CD4-positive, alpha-beta memory T cell (primary cell): ENCODE measurements around the gene SHB. TPM values are rescaled to one million over a fixed set of nuclear protein-coding genes. Genes with fewer than 3 reads are reported as not detected.

ENCODE experiments used
- CTCF ChIA-PET: fragments of 350-600 bp; sonication (Branson Sonifier 250); formaldehyde crosslinking; loops from one replicate; lab custom pipeline; 2021; ENCODE audit warnings: inconsistent platforms; ENCODE audit not compliant: partially characterized antibody; lab: Charles Lee
- POLR2A ChIA-PET: fragments of 350-600 bp; sonication (Branson Sonifier 250); formaldehyde crosslinking; loops from one replicate; lab custom pipeline; 2021; ENCODE audit not compliant: partially characterized antibody; lab: Charles Lee
- DNase-seq, 5 donors: peaks; one replicate each; pipeline versions ENCODE4 v3.0.0 to v3.0.0-alpha.2; 2020 to 2022; ENCODE audit warnings: mixed read lengths in 1 of 5
- H3K27ac ChIP-seq: one replicate; pipeline ENCODE4 v1.7.0; 2013; ENCODE audit warnings: low read depth, low read length
- H3K27me3 ChIP-seq: 2 replicates; pipeline ENCODE4 v1.7.0; 2013; ENCODE audit warnings: mild to moderate bottlenecking, low read length, moderate library complexity; ENCODE audit not compliant: insufficient read depth
- H3K36me3 ChIP-seq: 2 replicates; pipeline ENCODE4 v1.7.0; 2013; ENCODE audit warnings: mild to moderate bottlenecking, low read length, moderate library complexity; ENCODE audit not compliant: insufficient read depth
- H3K4me1 ChIP-seq: 2 replicates; pipeline ENCODE4 v1.7.0; 2013; ENCODE audit warnings: mild to moderate bottlenecking, low read length, moderate library complexity; ENCODE audit not compliant: insufficient read depth
- H3K4me3 ChIP-seq, 2 donors: one replicate each; pipeline ENCODE4 v1.7.0; 2013; ENCODE audit warnings: low read length in 2 of 2, mild to moderate bottlenecking in 1 of 2
- H3K9me3 ChIP-seq, 2 donors: one replicate each; pipeline ENCODE4 v1.7.0; 2013; ENCODE audit warnings: low read length in 2 of 2, control low read depth in 1 of 2; ENCODE audit not compliant: control insufficient read depth in 1 of 2
- H3K27ac Mint-ChIP-seq, 7 donors: one replicate each; pipeline ENCODE4 v1.8.0; 2020 to 2021; ENCODE audit warnings: mixed read lengths in 7 of 7, mild to moderate bottlenecking in 6 of 7, inconsistent platforms in 3 of 7, moderate library complexity in 3 of 7
- H3K27me3 Mint-ChIP-seq, 2 donors: one replicate each; pipeline ENCODE4 v1.8.0; 2020 to 2021; ENCODE audit warnings: mixed read lengths in 2 of 2
- H3K36me3 Mint-ChIP-seq, 2 donors: one replicate each; pipeline ENCODE4 v1.8.0; 2020 to 2021; ENCODE audit warnings: mixed read lengths in 2 of 2, inconsistent platforms in 1 of 2, mild to moderate bottlenecking in 1 of 2
- H3K4me1 Mint-ChIP-seq, 4 donors: one replicate each; pipeline ENCODE4 v1.8.0; 2020 to 2021; ENCODE audit warnings: mixed read lengths in 4 of 4, mild to moderate bottlenecking in 1 of 4
- H3K4me3 Mint-ChIP-seq, 8 donors: one replicate each; pipeline ENCODE4 v1.8.0; 2020 to 2021; ENCODE audit warnings: mixed read lengths in 8 of 8, mild to moderate bottlenecking in 7 of 8, moderate library complexity in 6 of 8, inconsistent platforms in 3 of 8
- H3K9me3 Mint-ChIP-seq, 8 donors: one replicate each; pipeline ENCODE4 v1.8.0; 2020 to 2021; ENCODE audit warnings: mixed read lengths in 8 of 8, mild to moderate bottlenecking in 5 of 8, inconsistent platforms in 3 of 8, moderate library complexity in 1 of 8
- intact Hi-C: fragments of 100-400 bp; cut with micrococcal nuclease; formaldehyde crosslinking; loops from one replicate; pipeline ENCODE4 v1.15.1; 2023
- polyA plus RNA-seq, 2 donors: library from polyadenylated mRNA; unstranded; fragments of 300-500 nt; fragmentation: Illumina TruSeq; gene quantifications; one replicate each; pipeline ENCODE4 v1.2.3, GENCODE V29; 2021
- total RNA-seq, 2 experiments: library from RNA; stranded (reverse); gene quantifications; one replicate each; pipeline ENCODE4 v1.2.3, GENCODE V29; 2021

Gene SHB
- total and polyA plus RNA-seq, 4 experiments from 2014 or later: 0.10 to 1.3 (median 0.49) TPM

DNA sequence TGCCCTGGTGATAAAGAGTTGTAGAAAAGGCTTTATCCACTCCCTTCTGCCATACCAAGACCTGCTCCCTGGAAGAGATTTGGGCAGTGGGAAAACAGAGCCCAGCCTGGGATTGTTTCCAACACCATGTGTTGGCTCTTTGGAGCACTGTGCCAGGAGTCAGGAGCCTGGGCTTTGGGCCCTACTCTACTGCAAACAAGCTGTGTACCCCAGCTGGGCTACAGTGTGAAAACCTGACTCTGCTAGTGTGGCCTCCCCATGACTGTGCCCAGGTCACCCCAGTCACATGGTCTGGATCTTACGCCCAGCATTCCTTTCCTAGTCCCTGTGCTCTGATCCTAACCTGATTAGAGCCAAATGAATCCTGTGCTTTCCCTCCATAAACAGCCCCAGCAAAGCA is 39.3 kb upstream of the SHB start:
- H3K9me3 Mint-ChIP-seq: peaks cover 0 to 2% (median 0%) of the 10 kb centered on the region in 8 donors
- no peak for DNase-seq
- no peaks in the 10 kb centered on the region for H3K4me1 Mint-ChIP-seq
- Histone ChIP-seq H3K9me3 (no peaks in the 10 kb centered on the region), H3K4me1 (no peaks in the 10 kb centered on the region), H3K4me3 (no peak overlapping the region), H3K27ac (no peak overlapping the region), H3K36me3 (no peaks in the 10 kb centered on the region), H3K27me3 (no peaks in the 10 kb centered on the region)
- ChIA-PET POLR2A (no interaction called here), CTCF (interaction anchor here (0.7 kb wide), 1 partner anchor 19 kb away, joined by 3 read pairs; no protein-coding TSS in a partner anchor)
- no peak overlapping the region for H3K4me3 Mint-ChIP-seq
- no peak overlapping the region for H3K27ac Mint-ChIP-seq
- no peaks in the 10 kb centered on the region for H3K36me3 Mint-ChIP-seq
- intact Hi-C loops: no loop called here
- H3K27me3 Mint-ChIP-seq: peaks cover 20% of the 10 kb centered on the region in 2 donors

DNA sequence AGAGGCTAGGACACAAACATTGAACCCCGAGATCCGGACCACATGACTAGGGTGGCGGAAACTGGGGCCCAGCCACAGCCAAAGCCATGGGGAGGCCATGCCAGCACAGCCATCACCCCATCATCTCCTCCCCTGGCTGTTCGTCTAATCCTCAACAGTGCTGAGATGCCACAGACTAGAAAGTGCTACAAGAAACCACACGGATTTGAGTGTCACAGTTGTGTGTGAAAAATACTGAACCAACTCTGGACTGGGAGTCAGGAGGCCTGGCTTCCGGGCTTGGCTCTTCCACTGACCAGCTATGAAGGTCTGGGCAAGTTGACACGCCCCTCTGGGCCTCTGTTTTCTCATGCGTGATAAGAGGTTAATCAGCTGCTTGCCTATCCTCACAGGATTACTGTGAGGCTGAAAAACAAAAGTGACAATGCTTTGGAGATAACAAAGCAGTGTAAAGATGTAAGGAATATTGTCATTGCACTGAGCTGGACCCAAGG is 38.8 kb upstream of the SHB start:
- ChIA-PET POLR2A (no interaction called here), CTCF (interaction anchor here (0.7 kb wide), 1 partner anchor 19 kb away, joined by 3 read pairs; no protein-coding TSS in a partner anchor)
- H3K27me3 Mint-ChIP-seq: peaks cover 21 to 22% of the 10 kb centered on the region in 2 donors
- no peak overlapping the region for H3K4me3 Mint-ChIP-seq
- Histone ChIP-seq H3K36me3 (no peaks in the 10 kb centered on the region), H3K27me3 (no peaks in the 10 kb centered on the region), H3K27ac (no peak overlapping the region), H3K4me1 (no peaks in the 10 kb centered on the region), H3K4me3 (no peak overlapping the region), H3K9me3 (no peaks in the 10 kb centered on the region)
- no peaks in the 10 kb centered on the region for H3K36me3 Mint-ChIP-seq
- intact Hi-C loops: no loop called here
- no peak for DNase-seq
- H3K27ac Mint-ChIP-seq: no peak overlapping the region
- peaks cover 0 to 4% (median 0%) of the 10 kb centered on the region in 8 donors for H3K9me3 Mint-ChIP-seq
- no peaks in the 10 kb centered on the region for H3K4me1 Mint-ChIP-seq

- Mint-ChIP-seq H3K9me3 (peaks cover 0 to 4% (median 0%) of the 10 kb centered on the region in 8 donors), H3K27ac (no peak overlapping the region), H3K36me3 (no peaks in the 10 kb centered on the region), H3K4me3 (no peak overlapping the region), H3K4me1 (no peaks in the 10 kb centered on the region), H3K27me3 (peaks cover 18% of the 10 kb centered on the region in 2 donors)
- H3K4me1 ChIP-seq: no peaks in the 10 kb centered on the region
- POLR2A ChIA-PET: no interaction called here
- H3K27me3 ChIP-seq: no peaks in the 10 kb centered on the region
- no peak for DNase-seq
- no peaks in the 10 kb centered on the region for H3K36me3 ChIP-seq
- H3K4me3 ChIP-seq: no peak overlapping the region
- no peak overlapping the region for H3K27ac ChIP-seq
- CTCF ChIA-PET: interaction anchor here (4.2 kb wide), 1 partner anchor 19 kb away, joined by 14 read pairs; no protein-coding TSS in a partner anchor
- no peaks in the 10 kb centered on the region for H3K9me3 ChIP-seq
- intact Hi-C loops: no loop called here
These were observed 38.4 kb upstream of the SHB start for GRCh38 chr9:38107405-38107804.

- Mint-ChIP-seq H3K4me3 (no peak overlapping the region), H3K36me3 (no peaks in the 10 kb centered on the region), H3K27ac (no peak overlapping the region), H3K4me1 (no peaks in the 10 kb centered on the region), H3K27me3 (peaks cover 14 to 20% of the 10 kb centered on the region in 2 donors), H3K9me3 (peaks cover 0 to 4% (median 0%) of the 10 kb centered on the region in 8 donors)
- H3K4me3 ChIP-seq: no peak overlapping the region
- POLR2A ChIA-PET: no interaction called here
- no peak for DNase-seq
- H3K36me3 ChIP-seq: no peaks in the 10 kb centered on the region
- no peak overlapping the region for H3K27ac ChIP-seq
- CTCF ChIA-PET: interaction anchor here (0.6 to 4.2 kb wide), 2 partner anchors 19 to 363 kb away, joined by 3 to 14 read pairs; no protein-coding TSS in a partner anchor
- no peaks in the 10 kb centered on the region for H3K4me1 ChIP-seq
- intact Hi-C loops: no loop called here
- no peaks in the 10 kb centered on the region for H3K9me3 ChIP-seq
- H3K27me3 ChIP-seq: no peaks in the 10 kb centered on the region
These were observed 37.5 kb upstream of the SHB start for GRCh38 chr9:38106488-38106887.

GRCh38 chr9:38103340-38103739 is 34.3 kb upstream of the SHB start:
- Histone ChIP-seq H3K9me3 (no peaks in the 10 kb centered on the region), H3K4me1 (no peaks in the 10 kb centered on the region), H3K27me3 (peaks cover under 1% of the 10 kb centered on the region), H3K4me3 (no peak overlapping the region), H3K27ac (no peak overlapping the region), H3K36me3 (no peaks in the 10 kb centered on the region)
- POLR2A ChIA-PET: no interaction called here
- CTCF ChIA-PET: interaction anchor here (4.2 kb wide), 1 partner anchor 15 kb away, joined by 14 read pairs; no protein-coding TSS in a partner anchor
- DNase-seq: no peak
- intact Hi-C loops: no loop called here
- Mint-ChIP-seq H3K27me3 (peaks cover 18 to 26% of the 10 kb centered on the region in 2 donors), H3K27ac (no peak overlapping the region), H3K36me3 (no peaks in the 10 kb centered on the region), H3K4me3 (no peak overlapping the region), H3K4me1 (no peaks in the 10 kb centered on the region), H3K9me3 (peaks cover 0 to 4% (median 0%) of the 10 kb centered on the region in 8 donors)

- intact Hi-C loops: no loop called here
- CTCF ChIA-PET: interaction anchor here (3.5 kb wide), 1 partner anchor 13 kb away, joined by 19 read pairs; no protein-coding TSS in a partner anchor
- no peaks in the 10 kb centered on the region for H3K4me1 ChIP-seq
- H3K4me3 Mint-ChIP-seq: no peak overlapping the region
- POLR2A ChIA-PET: no interaction called here
- H3K27ac Mint-ChIP-seq: no peak overlapping the region
- no peak overlapping the region for H3K27ac ChIP-seq
- peaks cover 15 to 22% of the 10 kb centered on the region in 2 donors for H3K27me3 Mint-ChIP-seq
- no peaks in the 10 kb centered on the region for H3K36me3 ChIP-seq
- H3K4me3 ChIP-seq: no peak overlapping the region
- H3K9me3 ChIP-seq: no peaks in the 10 kb centered on the region
- H3K9me3 Mint-ChIP-seq: peaks cover 0 to 4% (median 0%) of the 10 kb centered on the region in 8 donors
- no peaks in the 10 kb centered on the region for H3K4me1 Mint-ChIP-seq
- DNase-seq: no peak
- no peaks in the 10 kb centered on the region for H3K36me3 Mint-ChIP-seq
- H3K27me3 ChIP-seq: peaks cover 4% of the 10 kb centered on the region
These were observed 32.4 kb upstream of the SHB start for GRCh38 chr9:38101423-38101822.

- Histone ChIP-seq H3K36me3 (no peaks in the 10 kb centered on the region), H3K4me1 (no peaks in the 10 kb centered on the region), H3K4me3 (no peak overlapping the region), H3K27ac (no peak overlapping the region), H3K9me3 (no peaks in the 10 kb centered on the region), H3K27me3 (peaks cover 4% of the 10 kb centered on the region)
- H3K27me3 Mint-ChIP-seq: peaks cover 8 to 14% of the 10 kb centered on the region in 2 donors
- intact Hi-C loops: no loop called here
- ChIA-PET POLR2A (no interaction called here), CTCF (interaction anchor here (1.1 to 1.2 kb wide), 2 partner anchors 8 to 183 kb away, joined by 3 to 5 read pairs; no protein-coding TSS in a partner anchor)
- no peaks in the 10 kb centered on the region for H3K4me1 Mint-ChIP-seq
- no peak overlapping the region for H3K4me3 Mint-ChIP-seq
- no peak for DNase-seq
- H3K36me3 Mint-ChIP-seq: no peaks in the 10 kb centered on the region
- no peak overlapping the region for H3K27ac Mint-ChIP-seq
- no peaks in the 10 kb centered on the region for H3K9me3 Mint-ChIP-seq
These were observed 27.3 kb upstream of the SHB start for GRCh38 chr9:38096238-38096805.
